Endothelial cell of hepatic sinusoid (primary cell): ENCODE measurements around the gene KIAA0825.

Experiments
- in situ Hi-C: cut with HindIII; loops from 2 replicates; pipeline ENCODE4 v1.10.0; 2017; ENCODE audit warnings: low sequenced_read_pairs

KIAA0825 gene

GRCh38 chr5:94517490-94518488 lies 100.6 kb downstream of the KIAA0825 start:
- in situ Hi-C loops: no loop called here

GRCh38 chr5:94516148-94516547 lies 102.3 kb downstream of the KIAA0825 start:
- in situ Hi-C loops: no loop called here

GRCh38 chr5:94508461-94509148 lies 109.8 kb downstream of the KIAA0825 start:
- in situ Hi-C loops: no loop called here

GRCh38 chr5:94505327-94506068 lies 112.9 kb downstream of the KIAA0825 start:
- in situ Hi-C loops: no loop called here

GRCh38 chr5:94503677-94504076 lies 114.7 kb downstream of the KIAA0825 start:
- in situ Hi-C loops: no loop called here

- in situ Hi-C loops: no loop called here
Observed at GRCh38 chr5:94501365-94501764, 117.0 kb downstream of the KIAA0825 start.

- in situ Hi-C loops: loop anchor here (5.0 kb wide), 1 partner anchor 48 kb away; no protein-coding TSS in a partner anchor
Observed at GRCh38 chr5:94499806-94500205, 118.6 kb downstream of the KIAA0825 start.

- in situ Hi-C loops: loop anchor here (5.0 kb wide), 1 partner anchor 46 kb away; no protein-coding TSS in a partner anchor
Observed at GRCh38 chr5:94498199-94498598, 120.2 kb downstream of the KIAA0825 start.

GRCh38 chr5:94485067-94485466 lies 133.3 kb downstream of the KIAA0825 start:
- in situ Hi-C loops: no loop called here

GRCh38 chr5:94481059-94481458 lies 137.3 kb downstream of the KIAA0825 start:
- in situ Hi-C loops: no loop called here

GRCh38 chr5:94480486-94480885 lies 137.9 kb downstream of the KIAA0825 start:
- in situ Hi-C loops: no loop called here

- in situ Hi-C loops: no loop called here
Observed at GRCh38 chr5:94473936-94474335, 144.5 kb downstream of the KIAA0825 start.

GRCh38 chr5:94471521-94471920 lies 146.9 kb downstream of the KIAA0825 start:
- in situ Hi-C loops: no loop called here

- in situ Hi-C loops: no loop called here
Observed at GRCh38 chr5:94470802-94471201, 147.6 kb downstream of the KIAA0825 start.

- in situ Hi-C loops: no loop called here
Observed at GRCh38 chr5:94469894-94470329, 148.5 kb downstream of the KIAA0825 start.

GRCh38 chr5:94467954-94468930 lies 150.2 kb downstream of the KIAA0825 start:
- in situ Hi-C loops: no loop called here

GRCh38 chr5:94467346-94467953 lies 151.0 kb downstream of the KIAA0825 start:
- in situ Hi-C loops: no loop called here

GRCh38 chr5:94463739-94464138 lies 154.7 kb downstream of the KIAA0825 start:
- in situ Hi-C loops: no loop called here

- in situ Hi-C loops: no loop called here
Observed at GRCh38 chr5:94461131-94461530, 157.3 kb downstream of the KIAA0825 start.
